Osteocyte (in vitro differentiated cells): ENCODE results near the gene DIP2C. TPM values are rescaled to one million over a fixed set of nuclear protein-coding genes. Genes with fewer than 3 reads are reported as not detected.

Experiments
- DNase-seq: peaks from one replicate; pipeline ENCODE4 v3.0.0; 2021; ENCODE audit warnings: mixed read lengths; ENCODE audit not compliant: unreplicated experiment; ENCODE audit errors: extremely low spot score
- H3K27ac Mint-ChIP-seq: one replicate; pipeline ENCODE4 v1.8.0; 2021; ENCODE audit warnings: mild to moderate bottlenecking, mixed read lengths; ENCODE audit not compliant: unreplicated experiment
- H3K27me3 Mint-ChIP-seq: one replicate; pipeline ENCODE4 v1.8.0; 2021; ENCODE audit warnings: mixed read lengths; ENCODE audit not compliant: unreplicated experiment
- H3K36me3 Mint-ChIP-seq: one replicate; pipeline ENCODE4 v1.8.0; 2021; ENCODE audit warnings: mixed read lengths; ENCODE audit not compliant: unreplicated experiment
- H3K4me1 Mint-ChIP-seq: one replicate; pipeline ENCODE4 v1.8.0; 2021; ENCODE audit warnings: mixed read lengths; ENCODE audit not compliant: unreplicated experiment
- H3K4me3 Mint-ChIP-seq: one replicate; pipeline ENCODE4 v1.8.0; 2021; ENCODE audit warnings: mild to moderate bottlenecking, moderate library complexity, mixed read lengths; ENCODE audit not compliant: unreplicated experiment
- H3K9me3 Mint-ChIP-seq: one replicate; pipeline ENCODE4 v1.8.0; 2021; ENCODE audit warnings: mixed read lengths; ENCODE audit not compliant: unreplicated experiment
- CTCF ChIP-seq: fragments of 200-600 bp; sonication (generic); IDR thresholded peaks from 2 replicates; pipeline ENCODE4 v1.5.0; 2021; ENCODE audit warnings: antibody characterized with exemption, mild to moderate bottlenecking, moderate library complexity
- total RNA-seq: library from RNA; stranded (reverse); gene quantifications from 2 replicates; pipeline ENCODE4 v1.2.1, GENCODE V29; 2021

Gene DIP2C
- total RNA-seq, 1 donor from 2014 or later, result 36.8 TPM

GRCh38 chr10:393787-394438, 295.6 kb downstream of the DIP2C start:
- Mint-ChIP-seq H3K4me3 (no peak overlapping the region), H3K27me3 (no peaks in the 10 kb centered on the region), H3K36me3 (peaks cover 20% of the 10 kb centered on the region), H3K9me3 (no peaks in the 10 kb centered on the region), H3K4me1 (peaks cover 2% of the 10 kb centered on the region), H3K27ac (no peak overlapping the region)
- TF ChIP-seq CTCF, result no peak
- no peak for DNase-seq

GRCh38 chr10:393106-393745, 296.2 kb downstream of the DIP2C start:
- no peak for DNase-seq
- Mint-ChIP-seq H3K4me1 (peaks cover 2% of the 10 kb centered on the region), H3K9me3 (no peaks in the 10 kb centered on the region), H3K27ac (no peak overlapping the region), H3K4me3 (no peak overlapping the region), H3K36me3 (peaks cover 24% of the 10 kb centered on the region), H3K27me3 (no peaks in the 10 kb centered on the region)
- TF ChIP-seq CTCF, result no peak

DNA sequence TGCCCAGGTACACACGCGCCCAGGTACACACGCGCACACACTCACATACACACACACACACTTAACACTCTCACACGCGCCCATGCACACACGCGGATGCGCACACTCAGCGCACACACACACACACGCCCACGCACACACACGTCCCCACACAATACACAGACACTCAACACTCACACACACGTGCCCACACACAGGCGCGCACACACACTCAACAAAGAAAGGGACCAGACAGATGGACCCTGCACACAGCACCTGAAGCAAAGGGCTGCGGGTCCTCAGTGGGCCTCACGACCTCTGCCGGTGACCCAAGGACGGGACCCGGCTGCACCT, 296.8 kb downstream of the DIP2C start:
- no peak for DNase-seq
- H3K27ac Mint-ChIP-seq, result no peak overlapping the region
- no peaks in the 10 kb centered on the region for H3K27me3 Mint-ChIP-seq
- peaks cover 2% of the 10 kb centered on the region for H3K4me1 Mint-ChIP-seq
- no peak for TF ChIP-seq CTCF
- no peak overlapping the region for H3K4me3 Mint-ChIP-seq
- H3K9me3 Mint-ChIP-seq, result no peaks in the 10 kb centered on the region
- peaks cover 24% of the 10 kb centered on the region for H3K36me3 Mint-ChIP-seq

GRCh38 chr10:391847-392704, 297.4 kb downstream of the DIP2C start:
- no peak for TF ChIP-seq CTCF
- Mint-ChIP-seq H3K36me3 (peaks cover 26% of the 10 kb centered on the region), H3K4me3 (no peak overlapping the region), H3K4me1 (peaks cover 2% of the 10 kb centered on the region), H3K27me3 (no peaks in the 10 kb centered on the region), H3K27ac (no peak overlapping the region), H3K9me3 (no peaks in the 10 kb centered on the region)
- no peak for DNase-seq

DNA sequence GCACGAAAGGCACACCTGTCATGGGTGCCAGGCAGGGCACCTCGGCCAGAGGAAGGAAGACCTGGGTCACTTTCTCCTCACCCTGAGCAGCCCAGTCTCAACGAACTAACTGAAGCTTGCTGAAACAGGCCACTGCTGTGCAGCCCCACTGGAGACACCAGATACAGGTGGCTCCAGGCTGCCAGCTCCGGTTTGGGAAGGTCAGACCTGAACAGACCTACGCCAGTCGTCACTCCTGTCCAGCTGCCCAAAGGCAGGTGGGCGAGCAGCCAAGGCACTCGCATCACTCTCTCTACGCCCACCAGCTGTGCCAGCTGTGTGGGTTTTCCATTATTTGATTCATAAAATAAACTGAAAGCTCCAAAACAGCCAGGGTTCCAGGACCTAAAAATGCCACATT, 298.2 kb downstream of the DIP2C start:
- no peak for TF ChIP-seq CTCF
- Mint-ChIP-seq H3K4me1 (peaks cover 2% of the 10 kb centered on the region), H3K36me3 (peaks cover 29% of the 10 kb centered on the region), H3K9me3 (no peaks in the 10 kb centered on the region), H3K27ac (no peak overlapping the region), H3K27me3 (no peaks in the 10 kb centered on the region), H3K4me3 (no peak overlapping the region)
- no peak for DNase-seq
